Measurements from ENCODE around the gene TPM4.

Gene TPM4

DNA sequence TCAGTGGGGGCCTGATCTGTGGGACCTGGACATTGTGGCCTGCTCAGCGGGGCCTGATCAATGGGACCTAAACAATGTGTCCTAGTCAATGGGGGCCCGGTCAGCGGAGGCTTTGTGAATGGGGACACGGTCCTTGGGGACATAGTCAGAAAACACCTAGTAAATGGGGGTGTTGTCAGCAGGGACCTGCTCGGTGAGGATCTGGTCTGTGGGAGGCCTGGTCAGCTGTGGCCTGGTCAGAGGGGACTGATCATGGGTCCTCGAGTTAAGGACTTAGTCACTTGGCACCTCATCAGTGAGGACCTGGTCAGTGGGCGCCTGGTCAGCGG is 44.5 kb upstream of the TPM4 start:
- no peak for DNase-seq (ENCODE audit: extremely low spot score)
- POLR2A ChIA-PET: no interaction called here
- CTCF ChIA-PET: no interaction called here
- TF ChIP-seq LEF1 (IDR thresholded peaks at IDR 0.05; ENCODE audit: borderline replicate concordance) (no peak), TARDBP (IDR thresholded peaks at IDR 0.05) (no peak), BHLHE40 (IDR thresholded peaks at IDR 0.05; ENCODE audit: borderline replicate concordance) (no peak), FOXM1 (IDR thresholded peaks at IDR 0.05; ENCODE audit: borderline replicate concordance) (no peak), NFRKB (IDR thresholded peaks at IDR 0.05) (no peak), SUZ12 (IDR thresholded peaks at IDR 0.05) (no peak), ELF4 (IDR thresholded peaks at IDR 0.05) (no peak), L3MBTL2 (conservative IDR thresholded peaks at IDR 0.05) (no peak), SP1 (IDR thresholded peaks at IDR 0.05) (no peak), FOXK2 (IDR thresholded peaks at IDR 0.05) (no peak), FOXA1 (IDR thresholded peaks at IDR 0.05) (no peak)
- TF ChIP-seq, protein P1, sequence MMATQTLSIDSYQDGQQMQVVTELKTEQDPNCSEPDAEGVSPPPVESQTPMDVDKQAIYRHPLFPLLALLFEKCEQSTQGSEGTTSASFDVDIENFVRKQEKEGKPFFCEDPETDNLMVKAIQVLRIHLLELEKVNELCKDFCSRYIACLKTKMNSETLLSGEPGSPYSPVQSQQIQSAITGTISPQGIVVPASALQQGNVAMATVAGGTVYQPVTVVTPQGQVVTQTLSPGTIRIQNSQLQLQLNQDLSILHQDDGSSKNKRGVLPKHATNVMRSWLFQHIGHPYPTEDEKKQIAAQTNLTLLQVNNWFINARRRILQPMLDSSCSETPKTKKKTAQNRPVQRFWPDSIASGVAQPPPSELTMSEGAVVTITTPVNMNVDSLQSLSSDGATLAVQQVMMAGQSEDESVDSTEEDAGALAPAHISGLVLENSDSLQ (IDR thresholded peaks at IDR 0.05): no peak

DNA sequence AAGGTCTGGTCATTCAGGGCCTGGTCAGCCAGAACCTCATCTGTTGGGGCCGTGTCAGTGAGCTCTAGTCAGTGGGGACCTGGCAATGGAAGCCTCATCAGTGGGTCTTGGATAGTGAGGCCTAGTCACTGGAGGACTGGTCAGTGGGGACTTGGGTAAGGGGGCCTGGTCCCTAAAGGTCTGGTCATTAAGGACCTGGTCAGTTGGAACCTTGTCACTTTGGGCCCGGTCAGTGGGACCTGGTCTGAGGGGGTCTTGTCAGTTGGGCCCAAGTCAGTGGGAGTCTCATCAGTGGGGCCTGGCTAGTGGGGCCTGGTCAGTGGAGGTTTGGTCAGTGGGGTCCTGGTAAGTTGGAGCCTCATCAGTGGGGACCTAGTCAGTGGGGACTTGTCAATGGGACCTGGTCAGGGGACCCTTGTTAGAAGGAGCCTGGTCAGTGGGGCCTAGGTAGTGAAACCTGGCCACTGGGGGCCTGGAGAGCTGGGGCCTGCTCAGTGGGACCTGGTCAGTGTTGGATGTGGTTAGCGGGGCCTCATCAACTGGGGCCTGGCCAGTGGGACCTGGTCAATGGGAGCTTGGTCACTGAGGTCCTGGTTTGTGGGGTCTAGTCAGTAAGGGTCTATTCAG is 43.7 kb upstream of the TPM4 start:
- TF ChIP-seq FOXM1 (IDR thresholded peaks at IDR 0.05; ENCODE audit: borderline replicate concordance) (no peak), SUZ12 (IDR thresholded peaks at IDR 0.05) (no peak), HDGF (IDR thresholded peaks at IDR 0.05; ENCODE audit: borderline replicate concordance) (no peak), FOXA1 (IDR thresholded peaks at IDR 0.05) (no peak), BHLHE40 (IDR thresholded peaks at IDR 0.05; ENCODE audit: borderline replicate concordance) (no peak), LEF1 (IDR thresholded peaks at IDR 0.05; ENCODE audit: borderline replicate concordance) (no peak), ZNF384 (IDR thresholded peaks at IDR 0.05) (no peak), NFRKB (IDR thresholded peaks at IDR 0.05) (no peak), SP1 (IDR thresholded peaks at IDR 0.05) (no peak), L3MBTL2 (conservative IDR thresholded peaks at IDR 0.05) (no peak), TARDBP (IDR thresholded peaks at IDR 0.05) (no peak), ARNT (IDR thresholded peaks at IDR 0.05) (no peak), CTBP1 (IDR thresholded peaks at IDR 0.05; ENCODE audit: borderline replicate concordance) (no peak), ELF4 (IDR thresholded peaks at IDR 0.05) (no peak), FOXK2 (IDR thresholded peaks at IDR 0.05) (no peak)
- TF ChIP-seq, protein P1 (IDR thresholded peaks at IDR 0.05): no peak
- ChIA-PET POLR2A (no interaction called here), CTCF (no interaction called here)
- no peak for DNase-seq (ENCODE audit: extremely low spot score)

DNA sequence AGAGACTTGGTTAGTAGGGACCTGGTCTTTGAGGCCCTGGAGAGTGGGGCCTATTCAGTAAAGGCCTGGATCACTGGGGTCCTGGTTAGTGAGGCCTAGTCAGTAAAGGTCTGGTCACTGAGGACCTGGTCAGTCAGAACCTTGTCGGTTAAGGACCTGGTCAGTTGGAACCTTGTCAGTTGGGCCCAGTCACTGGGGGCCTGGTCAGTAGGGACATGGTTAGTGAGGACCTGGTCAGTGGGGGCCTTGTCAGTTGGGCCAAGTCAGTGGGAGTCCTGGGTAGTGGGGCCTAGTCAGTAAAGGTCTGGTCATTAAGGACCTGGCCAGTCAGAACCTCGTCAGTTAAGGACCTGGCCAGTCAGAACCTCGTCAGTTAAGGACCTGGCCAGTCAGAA is 43.2 kb upstream of the TPM4 start:
- TF ChIP-seq HDGF (IDR thresholded peaks at IDR 0.05; ENCODE audit: borderline replicate concordance): no peak
- no peak for TF ChIP-seq FOXA1 (IDR thresholded peaks at IDR 0.05)
- TF ChIP-seq ARNT (IDR thresholded peaks at IDR 0.05): no peak
- TF ChIP-seq LEF1 (IDR thresholded peaks at IDR 0.05; ENCODE audit: borderline replicate concordance): no peak
- TF ChIP-seq SUZ12 (IDR thresholded peaks at IDR 0.05): no peak
- TF ChIP-seq CTBP1 (IDR thresholded peaks at IDR 0.05; ENCODE audit: borderline replicate concordance): no peak
- no peak for TF ChIP-seq FOXK2 (IDR thresholded peaks at IDR 0.05)
- TF ChIP-seq, protein P1 (IDR thresholded peaks at IDR 0.05): no peak
- no peak for TF ChIP-seq BHLHE40 (IDR thresholded peaks at IDR 0.05; ENCODE audit: borderline replicate concordance)
- ChIA-PET CTCF (no interaction called here), POLR2A (no interaction called here)
- DNase-seq (ENCODE audit: extremely low spot score): no peak

DNA sequence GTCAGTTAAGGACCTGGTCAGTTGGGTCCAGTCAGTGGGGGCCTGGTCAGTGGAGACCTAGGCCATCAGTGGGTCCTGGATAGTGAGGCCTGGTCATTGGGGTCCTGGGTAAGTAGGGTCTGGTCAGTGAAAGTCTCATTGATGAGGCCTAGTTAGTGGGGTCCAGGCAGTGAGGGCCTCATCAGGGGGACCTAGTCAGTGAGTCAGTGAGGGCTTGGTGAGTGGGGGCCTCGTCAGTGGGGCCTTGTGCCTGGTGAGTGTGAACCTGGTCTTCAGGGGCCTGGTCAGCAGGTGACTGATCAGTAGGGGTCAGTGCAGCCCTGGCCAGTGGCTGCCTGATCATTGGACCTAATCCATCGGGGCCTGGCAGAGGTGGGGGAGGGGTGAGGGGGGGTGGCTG is 42.6 kb upstream of the TPM4 start:
- POLR2A ChIA-PET: no interaction called here
- CTCF ChIA-PET: no interaction called here
- DNase-seq (ENCODE audit: extremely low spot score): no peak
- TF ChIP-seq BHLHE40 (IDR thresholded peaks at IDR 0.05; ENCODE audit: borderline replicate concordance) (no peak), FOXK2 (IDR thresholded peaks at IDR 0.05) (no peak), FOXA1 (IDR thresholded peaks at IDR 0.05) (no peak), NFRKB (IDR thresholded peaks at IDR 0.05) (no peak), FOXM1 (IDR thresholded peaks at IDR 0.05; ENCODE audit: borderline replicate concordance) (no peak), LEF1 (IDR thresholded peaks at IDR 0.05; ENCODE audit: borderline replicate concordance) (no peak), ZNF384 (IDR thresholded peaks at IDR 0.05) (no peak), ELF4 (IDR thresholded peaks at IDR 0.05) (no peak), SP1 (IDR thresholded peaks at IDR 0.05) (no peak), ARNT (IDR thresholded peaks at IDR 0.05) (no peak), CTBP1 (IDR thresholded peaks at IDR 0.05; ENCODE audit: borderline replicate concordance) (no peak), HDGF (IDR thresholded peaks at IDR 0.05; ENCODE audit: borderline replicate concordance) (no peak), L3MBTL2 (conservative IDR thresholded peaks at IDR 0.05) (no peak), SUZ12 (IDR thresholded peaks at IDR 0.05) (no peak), TARDBP (IDR thresholded peaks at IDR 0.05) (no peak)
- TF ChIP-seq, protein P1 (IDR thresholded peaks at IDR 0.05): no peak

DNA sequence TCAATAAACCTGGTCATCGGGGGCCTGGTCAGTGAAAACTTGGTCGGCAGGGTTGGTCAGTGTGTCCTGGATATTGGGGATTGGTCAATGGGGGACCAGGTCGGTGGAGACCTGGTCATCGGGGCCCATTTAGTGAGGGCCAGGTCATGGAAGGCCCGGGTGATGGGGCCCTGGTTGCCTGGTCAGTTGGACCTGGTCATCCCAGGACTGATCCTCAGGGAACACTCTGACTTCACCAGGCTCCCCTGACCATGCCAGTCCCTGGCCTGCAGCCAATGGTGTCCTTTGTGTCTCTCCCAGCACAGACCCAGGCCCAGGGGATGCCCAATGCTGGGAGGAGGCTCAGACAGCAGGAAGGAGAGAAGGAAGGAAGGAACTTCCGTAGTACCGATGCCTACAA is 42.1 kb upstream of the TPM4 start:
- DNase-seq (ENCODE audit: extremely low spot score): no peak
- ChIA-PET POLR2A (no interaction called here), CTCF (no interaction called here)
- TF ChIP-seq ZNF384 (IDR thresholded peaks at IDR 0.05) (no peak), TARDBP (IDR thresholded peaks at IDR 0.05) (no peak)

DNA sequence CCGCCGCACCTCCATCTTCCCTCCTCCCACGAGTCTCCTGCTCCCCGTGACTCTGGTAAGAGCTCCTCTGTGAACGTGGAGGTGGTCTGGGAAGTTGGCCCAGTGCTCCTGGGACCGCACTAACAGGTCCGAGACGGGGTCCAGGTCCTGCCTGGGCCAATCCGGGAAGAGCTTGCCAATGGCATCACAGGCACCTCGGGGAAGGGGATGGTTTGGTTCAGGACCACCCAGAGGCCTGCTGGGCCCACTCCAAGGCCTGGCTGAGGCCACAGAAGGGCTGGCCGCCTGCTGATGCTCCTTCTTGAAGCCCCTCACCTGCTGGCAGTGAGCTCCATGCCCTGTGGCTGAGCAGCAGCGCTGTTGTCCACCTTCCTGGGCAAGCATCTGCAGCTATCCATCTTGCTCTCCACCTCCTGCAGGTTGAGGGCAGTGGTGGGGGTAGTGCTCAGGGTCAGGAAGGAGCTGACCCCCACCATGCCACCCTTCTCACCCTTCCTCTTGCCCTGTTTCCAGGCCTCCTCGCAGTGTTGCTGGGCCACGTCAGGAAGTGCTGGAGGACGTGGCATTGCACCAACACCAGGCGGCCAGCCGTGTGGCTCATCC is 41.2 kb upstream of the TPM4 start:
- no peak for DNase-seq (ENCODE audit: extremely low spot score)
- ChIA-PET CTCF (no interaction called here), POLR2A (no interaction called here)
- TF ChIP-seq CTBP1 (IDR thresholded peaks at IDR 0.05; ENCODE audit: borderline replicate concordance): no peak

Measured in HEK293T (cell line).